GM19043 (cell line): ENCODE data around the gene SLC38A8.

Experiments
- ATAC-seq: cut with Tn5 transposase; IDR thresholded peaks from one replicate; pipeline ENCODE4 v1.9.1; 2021; ENCODE audit warnings: low read depth; ENCODE audit not compliant: unreplicated experiment

The SLC38A8 gene

DNA sequence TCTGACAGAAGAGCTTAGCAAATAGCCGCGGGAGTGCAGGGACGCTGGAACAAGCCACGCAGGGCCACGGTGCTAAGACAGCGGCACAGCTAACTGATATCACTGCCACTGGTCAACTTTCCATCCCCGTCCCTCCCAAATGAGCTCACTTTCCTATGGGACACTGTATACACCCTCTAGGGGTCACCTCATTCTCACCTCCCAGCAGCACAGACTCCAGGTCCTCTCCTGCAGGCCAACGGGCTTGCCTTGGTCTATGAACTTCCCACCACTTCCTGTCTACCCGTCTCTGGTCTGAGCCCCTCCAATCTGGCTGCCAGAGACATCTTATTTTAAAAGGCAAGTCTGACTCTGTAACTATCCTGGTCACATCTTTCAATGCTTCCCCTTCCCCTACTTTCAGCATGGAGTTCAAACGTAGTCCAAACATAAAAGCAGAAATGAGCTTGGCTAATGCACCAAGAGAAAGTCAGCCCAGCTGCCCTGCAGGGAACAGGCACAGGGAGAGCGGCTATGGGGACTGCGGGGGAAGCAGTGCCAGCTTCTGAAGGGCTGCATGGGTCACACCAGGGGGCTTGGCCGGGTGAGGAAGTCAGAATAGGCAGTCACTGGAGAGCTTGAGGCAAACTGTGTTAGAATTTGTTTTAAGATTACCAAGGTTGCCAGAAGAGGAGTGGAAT, 26.3 kb upstream of the SLC38A8 start:
- ATAC-seq: no peak

DNA sequence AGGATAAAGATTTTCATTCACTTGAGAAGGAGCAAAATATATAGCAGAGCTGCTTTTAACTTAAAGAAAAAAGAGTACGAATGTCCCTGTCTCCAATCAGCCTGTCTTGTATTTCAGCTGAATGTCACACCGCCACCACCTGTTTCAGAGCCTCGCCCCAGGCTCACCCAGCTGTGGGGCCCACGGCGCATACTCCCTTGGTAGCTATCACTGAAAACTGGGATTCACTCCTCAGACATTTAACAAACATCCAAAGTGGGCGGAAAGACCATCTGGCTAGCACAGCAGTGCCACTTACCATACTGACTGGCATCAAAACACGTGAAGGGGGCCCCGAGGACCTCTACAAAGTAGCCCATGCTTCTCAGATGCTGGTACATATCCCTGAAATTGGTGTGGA, 25.4 kb upstream of the SLC38A8 start:
- ATAC-seq: no peak

GRCh38 chr16:84067640-84068039, 25.0 kb upstream of the SLC38A8 start:
- ATAC-seq: no peak

- no peak for ATAC-seq
Measured at GRCh38 chr16:84065536-84066132, 23.0 kb upstream of the SLC38A8 start.

GRCh38 chr16:84063980-84064379, 21.4 kb upstream of the SLC38A8 start:
- ATAC-seq: no peak

GRCh38 chr16:84062734-84063640, 20.4 kb upstream of the SLC38A8 start:
- ATAC-seq: no peak

GRCh38 chr16:84061236-84061819, 18.7 kb upstream of the SLC38A8 start:
- no peak for ATAC-seq

DNA sequence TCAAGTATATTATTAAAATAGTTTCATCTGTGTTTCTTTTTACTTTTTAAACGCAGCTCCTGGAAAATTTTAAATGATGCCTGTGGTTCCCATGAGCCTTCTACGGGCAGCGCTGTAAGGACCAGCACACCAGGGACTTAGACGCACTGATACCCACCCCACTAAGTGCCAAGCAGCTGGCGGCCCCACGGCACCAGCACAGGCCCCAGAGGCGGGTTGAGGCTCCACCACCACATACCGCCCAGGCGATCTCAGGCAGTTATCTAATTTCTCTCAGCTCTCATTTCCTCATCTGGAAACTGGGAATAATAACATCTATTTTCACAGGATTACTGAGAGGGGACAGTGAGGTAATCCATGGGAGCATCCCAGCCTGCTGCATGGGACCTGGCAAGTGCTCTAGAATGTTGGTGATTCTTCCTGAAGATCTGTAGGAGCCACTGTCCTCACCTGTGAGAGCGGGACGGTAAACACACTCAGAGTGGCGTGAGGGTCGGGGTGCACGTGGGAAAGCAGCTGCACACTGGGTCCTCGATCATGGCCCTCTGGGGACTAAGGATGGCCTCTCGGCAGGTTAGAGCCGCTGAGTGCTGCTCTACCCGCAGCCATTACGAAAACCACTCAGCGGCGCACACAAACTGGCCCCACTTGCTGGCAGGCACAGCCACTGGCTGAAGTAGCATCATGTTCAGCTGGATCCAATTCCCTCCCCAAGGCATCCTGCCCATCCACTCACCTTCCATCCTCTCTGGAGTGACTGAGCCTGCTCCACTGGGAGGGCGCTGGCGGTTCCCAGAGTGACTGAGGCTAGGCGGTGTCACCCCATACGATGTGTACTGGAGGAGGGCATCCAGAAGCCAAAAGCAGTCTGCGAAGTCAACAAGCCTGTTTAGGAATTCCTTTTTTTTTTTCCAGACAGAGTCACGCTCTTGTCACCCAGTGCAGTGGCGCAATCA, 17.6 kb upstream of the SLC38A8 start:
- ATAC-seq: no peak

DNA sequence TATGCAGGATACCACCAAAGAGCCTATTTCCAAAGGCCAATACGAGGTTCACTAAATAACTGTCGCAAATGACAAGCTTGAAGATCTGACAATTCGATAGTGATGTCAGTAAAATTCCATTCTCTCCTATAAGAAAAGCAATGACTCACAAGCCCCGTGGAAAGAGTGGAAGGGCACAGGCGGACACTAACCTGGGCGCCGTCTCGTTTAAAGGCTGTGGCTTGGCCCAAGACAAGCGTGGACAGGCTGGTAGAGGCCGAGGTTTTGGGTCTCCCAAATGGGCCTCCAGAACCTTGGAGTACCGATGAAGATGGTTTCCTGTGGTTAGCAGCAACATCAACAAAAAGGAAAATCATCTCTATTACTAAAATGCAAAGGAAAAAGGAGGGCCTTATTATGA, 16.5 kb upstream of the SLC38A8 start:
- ATAC-seq: no peak

DNA sequence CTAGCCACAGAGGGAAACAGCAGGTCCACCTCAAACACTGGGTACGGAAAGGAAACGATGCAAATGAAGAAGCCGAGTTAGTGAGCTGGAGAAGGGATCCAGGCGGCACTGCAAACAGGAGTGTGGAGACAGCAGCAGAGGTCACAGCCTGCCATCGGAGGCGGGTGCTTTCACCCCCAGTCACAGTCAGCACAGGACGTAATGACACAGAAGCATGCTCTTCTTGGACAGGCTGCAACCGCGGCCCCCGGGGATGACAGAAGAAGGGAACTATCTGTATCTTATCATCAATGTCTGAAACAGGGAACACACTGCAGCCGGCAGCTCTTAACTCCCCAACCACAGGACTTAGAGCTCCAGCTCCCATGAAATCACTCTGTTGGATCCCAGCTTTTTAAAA, 16.1 kb upstream of the SLC38A8 start:
- ATAC-seq: no peak

DNA sequence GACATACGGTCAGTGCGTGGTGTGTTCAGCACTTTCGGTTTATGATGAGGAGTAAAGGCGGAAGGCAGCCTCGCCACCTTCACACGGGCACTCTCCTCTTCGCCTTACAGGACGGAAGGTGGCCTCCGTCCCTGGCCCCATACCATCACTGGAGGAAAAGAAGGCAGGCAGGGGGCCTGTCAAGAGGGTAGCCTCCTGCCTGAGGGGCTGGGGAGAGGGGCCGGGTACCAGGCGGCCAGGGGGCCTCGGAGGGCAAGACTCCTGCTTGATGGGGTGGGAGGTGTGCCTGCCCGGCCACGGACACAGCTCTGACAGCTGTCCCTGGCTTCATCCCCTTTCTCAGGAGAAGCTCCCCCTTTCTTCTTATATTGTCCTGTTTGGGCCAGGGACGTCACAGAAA, 15.6 kb upstream of the SLC38A8 start:
- ATAC-seq: no peak

- ATAC-seq: no peak
Measured at GRCh38 chr16:84056933-84057332, 14.3 kb upstream of the SLC38A8 start.

- ATAC-seq: no peak
Measured at GRCh38 chr16:84055801-84056634, 13.4 kb upstream of the SLC38A8 start.

- no peak for ATAC-seq
Measured at GRCh38 chr16:84055366-84055765, 12.8 kb upstream of the SLC38A8 start.

DNA sequence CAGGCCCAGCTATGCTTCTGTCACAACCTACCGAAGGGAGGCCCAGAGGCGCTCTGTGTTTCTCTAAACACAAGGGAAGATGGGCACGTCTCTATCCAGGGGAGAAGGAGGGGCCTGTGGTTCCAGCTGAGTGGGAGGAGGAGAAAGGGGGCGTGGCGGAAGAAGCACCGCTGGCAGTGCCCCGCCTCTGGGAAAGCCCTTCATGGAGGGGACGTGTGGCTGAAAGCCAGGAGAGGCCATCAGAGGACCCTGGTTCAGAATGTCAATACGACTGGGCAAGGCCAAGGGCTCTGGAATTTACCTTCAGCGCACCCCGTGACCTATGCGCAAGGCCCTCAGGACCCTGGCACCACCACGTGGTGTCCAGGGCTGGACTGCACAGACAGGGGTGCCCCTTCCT, 12.3 kb upstream of the SLC38A8 start:
- ATAC-seq: no peak

- ATAC-seq: no peak
Measured at GRCh38 chr16:84054271-84054670, 11.7 kb upstream of the SLC38A8 start.

- ATAC-seq: no peak
Measured at GRCh38 chr16:84053237-84053636, 10.6 kb upstream of the SLC38A8 start.

DNA sequence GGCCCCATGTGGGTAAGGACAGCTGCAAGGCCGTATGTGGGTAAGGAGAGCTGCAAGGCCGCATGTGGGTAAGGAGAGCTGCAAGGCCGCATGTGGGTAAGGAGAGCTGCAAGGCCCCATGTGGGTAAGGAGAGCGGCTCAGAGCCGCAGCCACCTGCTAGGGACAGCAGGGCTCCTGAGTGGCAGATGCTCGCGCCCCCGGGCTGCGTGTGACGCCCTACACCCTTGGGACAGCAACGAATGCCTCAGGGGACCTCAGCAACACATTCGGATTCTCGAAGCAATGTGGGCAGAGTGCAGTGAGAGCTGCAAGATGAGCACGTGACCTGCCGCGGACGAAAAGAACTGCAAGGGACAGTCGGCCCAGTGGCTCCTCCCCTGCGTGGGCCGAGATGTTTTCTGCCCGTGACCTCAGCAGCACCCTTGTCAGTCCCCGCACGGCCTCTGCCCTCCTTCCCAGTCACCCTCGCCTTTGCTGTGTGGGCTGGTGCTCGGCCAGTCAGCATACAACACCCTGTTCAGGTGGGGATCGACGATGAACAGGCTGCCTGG, 9.6 kb upstream of the SLC38A8 start:
- ATAC-seq: no peak

DNA sequence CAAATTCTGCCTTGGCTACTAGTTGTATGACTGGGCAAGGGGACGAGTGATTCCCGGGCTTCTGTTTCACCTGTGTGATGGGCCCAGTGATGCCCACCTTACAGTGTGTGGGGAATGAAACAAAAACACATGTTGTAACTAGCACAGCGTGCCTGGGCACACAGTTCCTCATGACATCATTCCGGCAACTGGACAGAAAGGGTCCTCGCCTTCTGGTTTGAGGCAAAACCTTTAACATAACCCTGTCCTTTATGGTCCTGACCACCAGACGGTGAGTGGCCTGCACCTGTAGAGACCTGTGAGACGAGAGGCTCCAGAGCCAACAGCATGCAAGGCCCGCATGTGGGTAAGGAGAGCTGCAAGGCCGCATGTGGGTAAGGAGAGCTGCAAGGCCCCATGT, 7.7 kb upstream of the SLC38A8 start:
- no peak for ATAC-seq
